GM12872 (cell line): ENCODE measurements around the gene MAML2.

ENCODE experiments used
- TF ChIP-seq, protein P1 (sequence below): IDR thresholded peaks from 3 replicates; pipeline ENCODE4 v1.5.1; 2011; ENCODE audit warnings: low read depth, mild to moderate bottlenecking, low read length, moderate library complexity; ENCODE audit not compliant: insufficient read depth

Gene MAML2

GRCh38 chr11:96124155-96124554, 218.8 kb downstream of the MAML2 start:
- TF ChIP-seq, protein P1, sequence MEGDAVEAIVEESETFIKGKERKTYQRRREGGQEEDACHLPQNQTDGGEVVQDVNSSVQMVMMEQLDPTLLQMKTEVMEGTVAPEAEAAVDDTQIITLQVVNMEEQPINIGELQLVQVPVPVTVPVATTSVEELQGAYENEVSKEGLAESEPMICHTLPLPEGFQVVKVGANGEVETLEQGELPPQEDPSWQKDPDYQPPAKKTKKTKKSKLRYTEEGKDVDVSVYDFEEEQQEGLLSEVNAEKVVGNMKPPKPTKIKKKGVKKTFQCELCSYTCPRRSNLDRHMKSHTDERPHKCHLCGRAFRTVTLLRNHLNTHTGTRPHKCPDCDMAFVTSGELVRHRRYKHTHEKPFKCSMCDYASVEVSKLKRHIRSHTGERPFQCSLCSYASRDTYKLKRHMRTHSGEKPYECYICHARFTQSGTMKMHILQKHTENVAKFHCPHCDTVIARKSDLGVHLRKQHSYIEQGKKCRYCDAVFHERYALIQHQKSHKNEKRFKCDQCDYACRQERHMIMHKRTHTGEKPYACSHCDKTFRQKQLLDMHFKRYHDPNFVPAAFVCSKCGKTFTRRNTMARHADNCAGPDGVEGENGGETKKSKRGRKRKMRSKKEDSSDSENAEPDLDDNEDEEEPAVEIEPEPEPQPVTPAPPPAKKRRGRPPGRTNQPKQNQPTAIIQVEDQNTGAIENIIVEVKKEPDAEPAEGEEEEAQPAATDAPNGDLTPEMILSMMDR: no peak

DNA sequence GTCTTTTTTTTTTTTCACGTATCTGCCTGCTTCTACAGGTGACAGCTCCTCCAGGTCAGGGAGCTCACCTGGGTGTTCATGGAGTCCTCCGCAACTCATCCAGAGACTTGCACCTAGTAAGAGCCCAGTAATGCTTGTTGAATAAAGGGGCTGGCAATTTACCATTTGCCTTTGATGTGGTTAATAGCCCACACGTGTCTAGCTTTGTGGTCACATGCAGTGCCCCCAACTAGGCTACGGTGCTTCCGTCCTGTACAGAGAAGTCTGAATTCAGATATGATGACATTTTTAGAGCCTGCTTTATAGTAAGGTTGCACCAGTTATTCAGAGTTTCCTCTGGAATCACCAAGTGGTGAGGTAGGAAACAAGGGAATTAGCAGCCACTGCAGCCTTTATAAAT, 219.7 kb downstream of the MAML2 start:
- TF ChIP-seq, protein P1: no peak

- TF ChIP-seq, protein P1: no peak
Measured at GRCh38 chr11:96122601-96123074, 220.4 kb downstream of the MAML2 start.

- TF ChIP-seq, protein P1: no peak
Measured at GRCh38 chr11:96119211-96119610, 223.8 kb downstream of the MAML2 start.

DNA sequence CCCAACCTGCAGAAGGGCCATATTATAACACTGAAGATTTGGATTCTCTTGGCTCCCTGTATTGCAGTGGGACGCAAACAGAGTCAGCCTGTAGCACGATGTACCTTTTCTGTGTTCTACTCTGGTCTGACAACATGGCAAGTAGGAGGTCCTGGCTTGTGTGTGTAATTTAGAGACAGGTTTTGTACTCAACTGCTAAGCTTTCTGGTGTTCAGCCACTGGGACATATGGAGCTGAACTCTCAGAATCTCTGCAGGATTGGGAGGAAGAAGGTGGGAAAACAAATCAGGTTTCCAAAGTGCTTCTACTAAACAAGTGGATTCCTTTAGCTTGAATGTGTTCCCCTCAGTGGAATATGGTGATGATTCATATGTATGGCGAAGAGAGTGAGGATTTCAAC, 226.6 kb downstream of the MAML2 start:
- TF ChIP-seq, protein P1: no peak

GRCh38 chr11:96114178-96115064, 228.6 kb downstream of the MAML2 start:
- TF ChIP-seq, protein P1: no peak

DNA sequence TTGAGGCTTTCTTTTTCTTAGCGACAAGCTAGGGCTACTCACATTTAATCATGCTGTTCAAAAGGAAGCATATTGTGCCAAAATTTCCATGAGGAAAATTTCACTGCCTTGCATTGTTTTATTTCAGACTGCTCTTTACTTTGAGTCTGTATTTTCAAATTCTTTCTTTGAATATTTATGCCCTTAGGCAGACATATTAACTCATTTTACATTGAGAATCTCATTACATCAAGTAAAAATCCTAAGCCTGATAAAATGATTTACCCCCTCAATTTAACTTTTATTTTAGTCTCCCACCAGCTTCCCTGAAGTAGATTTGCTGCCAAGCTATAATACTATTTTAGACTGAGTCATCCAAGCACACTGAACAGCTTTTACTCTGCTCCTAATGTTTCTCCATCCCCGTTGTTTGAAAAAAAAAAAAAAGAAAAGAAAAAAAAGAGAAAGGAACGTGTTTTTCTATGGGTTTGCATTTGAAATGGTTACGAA, 229.8 kb downstream of the MAML2 start:
- TF ChIP-seq, protein P1: no peak
